ENCODE results near the gene SLC9A4. TPM values are rescaled to one million over a fixed set of nuclear protein-coding genes. Genes with fewer than 3 reads are reported as not detected.
"Not testable (repeated sequence)": the region's sequence is repeated elsewhere in the genome, so short reads cannot be mapped to it uniquely, and the experiment has no call there.

SLC9A4 gene
- total and polyA plus RNA-seq, 2 donors (not counting 1 experiment from before 2014, with no cell fraction given), result not detected

DNA sequence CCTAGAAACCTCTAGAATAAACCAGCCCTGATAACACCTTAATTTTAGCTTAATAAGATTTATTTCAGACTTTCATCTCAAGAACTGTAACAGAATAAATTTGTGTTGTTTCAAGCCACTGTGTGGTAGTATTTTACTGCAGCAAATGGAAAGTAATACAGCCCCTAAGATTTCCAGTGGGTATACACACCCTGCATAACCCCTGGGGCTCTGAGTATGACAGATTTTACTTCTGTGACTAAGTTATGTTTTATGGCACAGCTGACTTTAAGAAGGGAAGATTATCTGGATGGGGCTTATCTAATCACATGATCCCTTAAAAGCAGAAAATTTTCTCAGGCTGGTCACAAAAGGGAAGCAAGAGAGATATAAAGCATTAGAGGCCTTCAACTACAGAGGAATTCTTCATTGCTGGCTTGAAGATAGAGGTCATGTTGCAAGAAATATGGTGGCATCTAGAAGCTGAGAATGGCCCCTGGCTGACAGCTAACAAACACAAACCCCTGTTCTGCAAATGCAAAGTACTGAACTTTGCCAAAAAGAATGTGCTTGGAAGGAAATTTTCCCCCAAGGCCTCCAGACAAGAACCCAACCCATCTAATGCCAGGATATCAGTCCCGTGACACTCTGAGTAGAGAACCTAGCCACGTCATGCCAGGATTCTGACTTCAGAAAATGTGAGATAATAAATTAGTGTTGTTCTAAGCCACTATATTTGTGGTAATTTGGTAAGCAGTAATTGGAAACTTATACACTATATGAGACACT, 78.5 kb downstream of the SLC9A4 start:
- Histone ChIP-seq H3K9me3 (ENCODE audit: control insufficient read depth, insufficient read depth, low read depth, low read length) (no peaks in the 10 kb centered on the region), H3K36me3 (ENCODE audit: control insufficient read depth, insufficient read depth, low read length) (no peaks in the 10 kb centered on the region), H3K27me3 (ENCODE audit: control insufficient read depth, insufficient read depth, low read length) (no peaks in the 10 kb centered on the region), H3K27ac (ENCODE audit: insufficient read depth, low read length) (no peak overlapping the region), H3K4me2 (ENCODE audit: extremely low read depth, insufficient read depth, low read length) (no peak overlapping the region), H2AFZ (ENCODE audit: low read length) (no peak overlapping the region), H4K20me1 (ENCODE audit: control insufficient read depth, extremely low read depth, insufficient read depth, low read length) (no peaks in the 10 kb centered on the region), H3K4me1 (ENCODE audit: control insufficient read depth, extremely low read depth, insufficient read depth, low read length) (no peaks in the 10 kb centered on the region), H3K4me3 (replicated peaks in 1 of 4; ENCODE audit: control extremely low read depth in 1 of 4, insufficient read depth in 1 of 4, low read depth in 3 of 4, low read length in 4 of 4) (no peak overlapping the region), H3K9ac (ENCODE audit: insufficient read depth, low read length) (no peak overlapping the region), H3K79me2 (ENCODE audit: control insufficient read depth, insufficient read depth, low read length) (no peaks in the 10 kb centered on the region)
- TF ChIP-seq, protein P1, sequence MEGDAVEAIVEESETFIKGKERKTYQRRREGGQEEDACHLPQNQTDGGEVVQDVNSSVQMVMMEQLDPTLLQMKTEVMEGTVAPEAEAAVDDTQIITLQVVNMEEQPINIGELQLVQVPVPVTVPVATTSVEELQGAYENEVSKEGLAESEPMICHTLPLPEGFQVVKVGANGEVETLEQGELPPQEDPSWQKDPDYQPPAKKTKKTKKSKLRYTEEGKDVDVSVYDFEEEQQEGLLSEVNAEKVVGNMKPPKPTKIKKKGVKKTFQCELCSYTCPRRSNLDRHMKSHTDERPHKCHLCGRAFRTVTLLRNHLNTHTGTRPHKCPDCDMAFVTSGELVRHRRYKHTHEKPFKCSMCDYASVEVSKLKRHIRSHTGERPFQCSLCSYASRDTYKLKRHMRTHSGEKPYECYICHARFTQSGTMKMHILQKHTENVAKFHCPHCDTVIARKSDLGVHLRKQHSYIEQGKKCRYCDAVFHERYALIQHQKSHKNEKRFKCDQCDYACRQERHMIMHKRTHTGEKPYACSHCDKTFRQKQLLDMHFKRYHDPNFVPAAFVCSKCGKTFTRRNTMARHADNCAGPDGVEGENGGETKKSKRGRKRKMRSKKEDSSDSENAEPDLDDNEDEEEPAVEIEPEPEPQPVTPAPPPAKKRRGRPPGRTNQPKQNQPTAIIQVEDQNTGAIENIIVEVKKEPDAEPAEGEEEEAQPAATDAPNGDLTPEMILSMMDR (conservative IDR thresholded peaks at IDR 0.05 in 1 of 2, IDR thresholded peaks at IDR 0.05 in 1 of 2; ENCODE audit: low read depth in 1 of 2, low read length in 2 of 2), result no peak
- no peak for TF ChIP-seq EZH2 (IDR thresholded peaks at IDR 0.05; ENCODE audit: low read length, missing control alignments)
- DNase-seq (ENCODE audit: low read depth in 2 of 2), result no peak

DNA sequence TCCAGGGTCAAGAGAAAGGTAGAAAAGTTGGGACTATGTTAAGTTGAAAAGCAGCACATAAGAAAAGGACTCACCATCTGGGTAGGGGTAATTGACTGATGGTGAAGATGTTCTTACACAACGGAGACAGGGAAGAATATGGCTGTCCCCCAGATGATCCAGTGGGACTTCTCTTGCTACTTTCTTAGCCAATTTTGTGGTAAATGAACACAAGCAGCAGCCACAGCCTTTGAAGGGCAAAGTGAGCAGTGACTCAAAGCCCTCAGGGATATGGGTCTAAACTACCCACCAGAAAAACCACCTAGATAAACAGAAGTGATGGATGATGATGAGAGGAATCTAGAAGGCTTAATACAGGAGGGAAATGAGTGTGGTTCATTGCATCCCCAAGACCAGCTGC, 80.6 kb downstream of the SLC9A4 start:
- no peaks in the 10 kb centered on the region for H3K79me2 ChIP-seq (ENCODE audit: control insufficient read depth, insufficient read depth, low read length)
- H4K20me1 ChIP-seq (ENCODE audit: control insufficient read depth, extremely low read depth, insufficient read depth, low read length), result no peaks in the 10 kb centered on the region
- no peak overlapping the region for H2AFZ ChIP-seq (ENCODE audit: low read length)
- H3K4me1 ChIP-seq (ENCODE audit: control insufficient read depth, extremely low read depth, insufficient read depth, low read length), result no peaks in the 10 kb centered on the region
- H3K27me3 ChIP-seq (ENCODE audit: control insufficient read depth, insufficient read depth, low read length), result no peaks in the 10 kb centered on the region
- no peak overlapping the region for H3K4me2 ChIP-seq (ENCODE audit: extremely low read depth, insufficient read depth, low read length)
- H3K4me3 ChIP-seq (replicated peaks in 1 of 4; ENCODE audit: control extremely low read depth in 1 of 4, insufficient read depth in 1 of 4, low read depth in 3 of 4, low read length in 4 of 4), result no peak overlapping the region
- H3K36me3 ChIP-seq (ENCODE audit: control insufficient read depth, insufficient read depth, low read length), result no peaks in the 10 kb centered on the region
- no peak overlapping the region for H3K27ac ChIP-seq (ENCODE audit: insufficient read depth, low read length)
- no peak for TF ChIP-seq EZH2 (IDR thresholded peaks at IDR 0.05; ENCODE audit: low read length, missing control alignments)
- TF ChIP-seq, protein P1 (conservative IDR thresholded peaks at IDR 0.05 in 1 of 2, IDR thresholded peaks at IDR 0.05 in 1 of 2; ENCODE audit: low read depth in 1 of 2, low read length in 2 of 2), result no peak
- no peak overlapping the region for H3K9ac ChIP-seq (ENCODE audit: insufficient read depth, low read length)
- H3K9me3 ChIP-seq (ENCODE audit: control insufficient read depth, insufficient read depth, low read depth, low read length), result no peaks in the 10 kb centered on the region
- DNase-seq (ENCODE audit: low read depth in 2 of 2), result no peak

DNA sequence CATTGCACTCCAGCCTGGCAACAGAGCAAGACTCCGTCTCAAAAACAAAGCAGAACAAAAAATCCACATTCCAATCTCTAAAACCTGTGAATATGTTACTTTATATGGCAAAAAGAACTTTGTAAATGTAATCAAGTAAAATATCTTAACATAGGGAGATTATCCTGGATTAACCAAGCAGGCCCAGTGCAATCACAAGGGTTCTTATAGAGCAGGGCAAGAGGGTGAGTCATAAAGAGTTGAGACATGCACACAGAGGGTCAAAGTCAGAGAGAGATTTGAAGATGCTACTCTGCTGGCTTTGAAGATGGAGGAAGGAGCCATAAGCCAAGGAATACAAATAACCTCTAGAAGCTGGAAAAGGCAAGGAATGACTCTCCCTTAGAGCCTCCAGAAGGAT, 85.4 kb downstream of the SLC9A4 start:
- Histone ChIP-seq H3K4me2 (ENCODE audit: extremely low read depth, insufficient read depth, low read length) (no peak overlapping the region), H3K36me3 (ENCODE audit: control insufficient read depth, insufficient read depth, low read length) (no peaks in the 10 kb centered on the region), H2AFZ (ENCODE audit: low read length) (no peak overlapping the region), H3K27me3 (ENCODE audit: control insufficient read depth, insufficient read depth, low read length) (no peaks in the 10 kb centered on the region), H3K4me3 (replicated peaks in 1 of 4; ENCODE audit: control extremely low read depth in 1 of 4, insufficient read depth in 1 of 4, low read depth in 3 of 4, low read length in 4 of 4) (no peak overlapping the region), H3K9me3 (ENCODE audit: control insufficient read depth, insufficient read depth, low read depth, low read length) (no peaks in the 10 kb centered on the region), H4K20me1 (ENCODE audit: control insufficient read depth, extremely low read depth, insufficient read depth, low read length) (no peaks in the 10 kb centered on the region), H3K4me1 (ENCODE audit: control insufficient read depth, extremely low read depth, insufficient read depth, low read length) (no peaks in the 10 kb centered on the region), H3K9ac (ENCODE audit: insufficient read depth, low read length) (no peak overlapping the region), H3K27ac (ENCODE audit: insufficient read depth, low read length) (no peak overlapping the region), H3K79me2 (ENCODE audit: control insufficient read depth, insufficient read depth, low read length) (no peaks in the 10 kb centered on the region)
- no peak for TF ChIP-seq EZH2 (IDR thresholded peaks at IDR 0.05; ENCODE audit: low read length, missing control alignments)
- TF ChIP-seq, protein P1 (conservative IDR thresholded peaks at IDR 0.05 in 1 of 2, IDR thresholded peaks at IDR 0.05 in 1 of 2; ENCODE audit: low read depth in 1 of 2, low read length in 2 of 2), result no peak
- no peak for DNase-seq (ENCODE audit: low read depth in 2 of 2)

DNA sequence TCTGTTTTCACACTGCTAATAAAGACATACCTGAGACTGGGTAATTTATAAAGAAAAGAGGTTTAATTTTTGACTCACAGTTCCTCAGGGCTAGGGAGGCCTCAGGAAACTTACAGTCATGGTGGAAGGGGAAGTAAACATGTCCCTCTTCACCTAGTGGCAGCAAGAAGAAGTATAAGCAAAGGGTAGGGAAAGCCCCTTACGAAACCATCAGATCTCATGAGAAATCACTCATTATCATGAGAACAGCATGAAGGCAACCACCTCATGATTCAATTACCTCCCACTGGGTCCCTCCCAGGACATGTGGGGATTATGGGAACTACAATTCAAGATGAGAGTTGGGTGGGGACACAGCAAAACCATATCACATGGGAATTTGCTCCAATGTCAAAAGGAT, 89.5 kb downstream of the SLC9A4 start:
- not testable (repeated sequence) for H4K20me1 ChIP-seq (ENCODE audit: control insufficient read depth, extremely low read depth, insufficient read depth, low read length); H3K9ac ChIP-seq (ENCODE audit: insufficient read depth, low read length); DNase-seq (ENCODE audit: low read depth in 2 of 2); H3K36me3 ChIP-seq (ENCODE audit: control insufficient read depth, insufficient read depth, low read length); H3K4me3 ChIP-seq (replicated peaks in 1 of 4; ENCODE audit: control extremely low read depth in 1 of 4, insufficient read depth in 1 of 4, low read depth in 3 of 4, low read length in 4 of 4); H3K4me1 ChIP-seq (ENCODE audit: control insufficient read depth, extremely low read depth, insufficient read depth, low read length); H3K9me3 ChIP-seq (ENCODE audit: control insufficient read depth, insufficient read depth, low read depth, low read length); H3K27me3 ChIP-seq (ENCODE audit: control insufficient read depth, insufficient read depth, low read length); H2AFZ ChIP-seq (ENCODE audit: low read length); H3K27ac ChIP-seq (ENCODE audit: insufficient read depth, low read length); H3K4me2 ChIP-seq (ENCODE audit: extremely low read depth, insufficient read depth, low read length); H3K79me2 ChIP-seq (ENCODE audit: control insufficient read depth, insufficient read depth, low read length)

Measured in fibroblast of lung (primary cell).